Left ventricle myocardium inferior (tissue), 1 donor: ENCODE measurements around the gene TEX51. TPM values are rescaled to one million over a fixed set of nuclear protein-coding genes. Genes with fewer than 3 reads are reported as not detected.

Experiments used
- DNase-seq: peaks from one replicate; pipeline ENCODE4 v3.0.0-alpha.2; 2020
- H3K27ac ChIP-seq: fragments of 200-600 bp; replicated peaks from 2 replicates; pipeline ENCODE4 v1.8.0; 2021
- H3K27me3 ChIP-seq: fragments of 200-600 bp; 2 replicates; pipeline ENCODE4 v1.8.0; 2021; ENCODE audit warnings: low read depth
- H3K36me3 ChIP-seq: fragments of 200-600 bp; 2 replicates; pipeline ENCODE4 v1.8.0; 2021
- H3K4me1 ChIP-seq: fragments of 200-600 bp; 2 replicates; pipeline ENCODE4 v1.8.0; 2021
- H3K4me3 ChIP-seq: fragments of 200-600 bp; 2 replicates; pipeline ENCODE4 v1.8.0; 2021; ENCODE audit warnings: mild to moderate bottlenecking, moderate library complexity
- H3K9me3 ChIP-seq: fragments of 200-600 bp; replicated peaks from 2 replicates; pipeline ENCODE4 v1.8.0; 2021
- CTCF ChIP-seq: fragments of 200-600 bp; IDR thresholded peaks from 2 replicates; pipeline ENCODE4 v1.8.0; 2021; ENCODE audit warnings: antibody characterized with exemption, mild to moderate bottlenecking, borderline replicate concordance
- intact Hi-C: fragments of 100-400 bp; cut with micrococcal nuclease; formaldehyde crosslinking; loops from one replicate; pipeline ENCODE4 v1.11.0; 2022
- total RNA-seq: library from RNA; stranded (reverse); fragmentation: NEBNext Ultra II Directional; extraction: Animal tissue kit (Norgen Biotek cat#: 25700); gene quantifications from one replicate; pipeline ENCODE4 v1.2.1, GENCODE V29; 2021
- donor health status: DM: no; HTN: yes; CAD: no; lungs with severe emphysema.

TEX51 gene
- total RNA-seq, 1 donor from 2014 or later, result not detected

GRCh38 chr2:126884861-126885750 lies 13.6 kb upstream of the TEX51 start:
- DNase-seq, result no peak
- Histone ChIP-seq H3K36me3 (no peaks in the 10 kb centered on the region), H3K4me1 (peaks cover 9% of the 10 kb centered on the region), H3K27ac (no peak overlapping the region), H3K4me3 (no peak overlapping the region), H3K9me3 (no peaks in the 10 kb centered on the region), H3K27me3 (peaks cover 85% of the 10 kb centered on the region)
- no peak for TF ChIP-seq CTCF
- intact Hi-C loops, result no loop called here

DNA sequence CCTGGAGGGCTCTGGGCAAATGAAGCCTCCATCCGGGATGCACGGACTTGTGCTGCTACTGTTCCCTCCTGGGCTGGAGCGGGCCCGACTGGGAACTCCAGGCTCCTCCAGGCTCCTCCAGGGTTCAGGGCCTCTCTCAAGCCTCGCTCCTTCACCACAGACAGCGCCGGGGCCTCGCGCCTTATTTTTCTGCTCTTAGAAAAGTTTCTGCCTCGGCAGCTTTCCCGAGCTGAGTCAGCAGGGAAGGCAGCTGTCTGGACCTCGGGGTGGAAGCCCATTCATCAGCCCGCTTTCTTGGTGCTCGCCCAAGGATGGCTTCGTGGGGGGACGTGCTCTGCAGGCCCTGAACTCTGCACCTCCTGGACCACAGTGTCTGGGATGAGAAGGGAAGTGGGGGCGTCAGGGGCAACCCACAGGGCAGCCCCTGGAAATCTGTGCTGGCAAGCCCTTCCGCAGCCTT lies 12.9 kb upstream of the TEX51 start:
- peak; percentile 17 for DNase-seq
- Histone ChIP-seq H3K27me3 (peaks cover 82% of the 10 kb centered on the region), H3K36me3 (no peaks in the 10 kb centered on the region), H3K4me1 (peaks cover 9% of the 10 kb centered on the region), H3K4me3 (peak overlapping the region; percentile 51), H3K27ac (no peak overlapping the region), H3K9me3 (no peaks in the 10 kb centered on the region)
- TF ChIP-seq CTCF, result no peak
- intact Hi-C loops, result no loop called here

- Histone ChIP-seq H3K9me3 (no peaks in the 10 kb centered on the region), H3K4me3 (peak overlapping the region; percentile 51), H3K27me3 (peaks cover 77% of the 10 kb centered on the region), H3K27ac (no peak overlapping the region), H3K36me3 (no peaks in the 10 kb centered on the region), H3K4me1 (peaks cover 9% of the 10 kb centered on the region)
- peak; percentile 71 for TF ChIP-seq CTCF
- DNase-seq, result peak; percentile 56
- intact Hi-C loops, result no loop called here
Measured at GRCh38 chr2:126886211-126886915, 12.3 kb upstream of the TEX51 start.

DNA sequence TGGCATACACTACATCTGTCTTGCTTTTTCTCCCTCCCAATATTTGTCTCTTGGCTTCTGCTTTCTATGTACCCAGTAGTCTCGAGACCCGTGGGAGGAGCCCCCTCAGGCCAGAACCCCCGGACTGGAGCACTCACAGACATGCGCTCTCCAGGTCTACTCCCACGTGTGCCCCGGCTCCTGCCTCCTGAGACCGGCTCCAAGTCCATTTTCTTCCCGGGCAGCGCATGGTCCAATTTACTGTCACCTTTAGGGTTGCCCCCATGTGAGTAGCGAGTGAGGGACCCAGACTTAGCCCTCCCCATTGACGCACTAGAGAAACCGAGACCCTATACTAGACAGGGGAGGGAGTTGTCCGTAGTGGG lies 11.8 kb upstream of the TEX51 start:
- H3K27me3 ChIP-seq, result peaks cover 72% of the 10 kb centered on the region
- no peak for DNase-seq

More for the DNA sequence above, 11.8 kb upstream of the TEX51 start:
- no peak for TF ChIP-seq CTCF
- Histone ChIP-seq H3K4me3 (no peak overlapping the region), H3K27ac (no peak overlapping the region), H3K4me1 (peaks cover 9% of the 10 kb centered on the region), H3K9me3 (no peaks in the 10 kb centered on the region), H3K36me3 (no peaks in the 10 kb centered on the region)
- intact Hi-C loops, result no loop called here
